GM15510 (cell line): ENCODE data around the gene POMT2.

Experiments
- POLR2A ChIP-seq: IDR thresholded peaks from 3 replicates; pipeline ENCODE4 v1.6.1; 2011; ENCODE audit warnings: borderline replicate concordance; ENCODE audit not compliant: insufficient read length; ENCODE audit errors: extremely low read depth

POMT2 gene

GRCh38 chr14:77320238-77320935 lies at the start of gene POMT2:
Gene POMT2 (minus strand): TSS chr14:77320883. CDS start chr14:77320681, 202 bp downstream.
- peak; percentile 49 for TF ChIP-seq POLR2A

GRCh38 chr14:77369285-77369684 lies 48.6 kb upstream of the POMT2 start:
- TF ChIP-seq POLR2A: no peak

GRCh38 chr14:77364146-77364545 lies 43.5 kb upstream of the POMT2 start:
- TF ChIP-seq POLR2A: no peak

GRCh38 chr14:77359626-77360025 lies 38.9 kb upstream of the POMT2 start:
- no peak for TF ChIP-seq POLR2A

GRCh38 chr14:77356899-77357298 lies 36.2 kb upstream of the POMT2 start:
- TF ChIP-seq POLR2A: no peak

- no peak for TF ChIP-seq POLR2A
Observed at GRCh38 chr14:77355811-77356210, 35.1 kb upstream of the POMT2 start.

GRCh38 chr14:77353469-77354141 lies 32.9 kb upstream of the POMT2 start:
- TF ChIP-seq POLR2A: no peak

- no peak for TF ChIP-seq POLR2A
Observed at GRCh38 chr14:77347751-77348150, 27.1 kb upstream of the POMT2 start.

- no peak for TF ChIP-seq POLR2A
Observed at GRCh38 chr14:77346495-77346894, 25.8 kb upstream of the POMT2 start.

- no peak for TF ChIP-seq POLR2A
Observed at GRCh38 chr14:77344377-77344996, 23.8 kb upstream of the POMT2 start.

- TF ChIP-seq POLR2A: no peak
Observed at GRCh38 chr14:77343662-77344061, 23.0 kb upstream of the POMT2 start.

- TF ChIP-seq POLR2A: no peak
Observed at GRCh38 chr14:77342726-77343397, 22.2 kb upstream of the POMT2 start.

GRCh38 chr14:77340389-77340788 lies 19.7 kb upstream of the POMT2 start:
- TF ChIP-seq POLR2A: no peak

- TF ChIP-seq POLR2A: no peak
Observed at GRCh38 chr14:77339407-77339806, 18.7 kb upstream of the POMT2 start.

GRCh38 chr14:77338302-77338701 lies 17.6 kb upstream of the POMT2 start:
- TF ChIP-seq POLR2A: no peak
